ENCODE results near the gene XKR3.

XKR3 gene

GRCh38 chr22:16831257-16831656, 6.0 kb upstream of the XKR3 start:
- Histone ChIP-seq H3K4me3 (no peak overlapping the region), H3K9me3 (no peaks in the 10 kb centered on the region), H3K27me3 (no peaks in the 10 kb centered on the region), H3K27ac (no peak overlapping the region), H3K36me3 (no peaks in the 10 kb centered on the region), H3K4me1 (no peaks in the 10 kb centered on the region)
- no peak for TF ChIP-seq CTCF (IDR thresholded peaks at IDR 0.05)
- intact Hi-C loops (cut with DNase I; ENCODE audit: low total_unique reads), result no loop called here
- no peak for DNase-seq

GRCh38 chr22:16829985-16830384, 4.8 kb upstream of the XKR3 start:
- DNase-seq, result no peak
- intact Hi-C loops (cut with DNase I; ENCODE audit: low total_unique reads), result no loop called here
- no peaks in the 10 kb centered on the region for H3K9me3 ChIP-seq
- TF ChIP-seq CTCF (IDR thresholded peaks at IDR 0.05), result no peak
- no peak overlapping the region for H3K27ac ChIP-seq
- no peak overlapping the region for H3K4me3 ChIP-seq
- no peaks in the 10 kb centered on the region for H3K27me3 ChIP-seq
- H3K4me1 ChIP-seq, result peaks cover 0 to 6% (median 0%) of the 10 kb centered on the region in 4 donors
- no peaks in the 10 kb centered on the region for H3K36me3 ChIP-seq

- Histone ChIP-seq H3K36me3 (no peaks in the 10 kb centered on the region), H3K4me1 (peaks cover 0 to 16% (median 2%) of the 10 kb centered on the region in 4 donors), H3K27me3 (no peaks in the 10 kb centered on the region), H3K27ac (no peak overlapping the region), H3K4me3 (no peak overlapping the region), H3K9me3 (no peaks in the 10 kb centered on the region)
- no peak for DNase-seq
- no peak for TF ChIP-seq CTCF (IDR thresholded peaks at IDR 0.05)
- intact Hi-C loops (cut with DNase I; ENCODE audit: low total_unique reads), result no loop called here
Measured at GRCh38 chr22:16828876-16829275, 3.7 kb upstream of the XKR3 start.

GRCh38 chr22:16827506-16827905, 2.3 kb upstream of the XKR3 start:
- Histone ChIP-seq H3K36me3 (no peaks in the 10 kb centered on the region), H3K4me1 (peaks cover 0 to 16% (median 2%) of the 10 kb centered on the region in 4 donors), H3K27ac (no peak overlapping the region), H3K4me3 (no peak overlapping the region), H3K27me3 (no peaks in the 10 kb centered on the region), H3K9me3 (no peaks in the 10 kb centered on the region)
- intact Hi-C loops (cut with DNase I; ENCODE audit: low total_unique reads), result no loop called here
- DNase-seq, result no peak
- TF ChIP-seq CTCF (IDR thresholded peaks at IDR 0.05), result no peak

GRCh38 chr22:16819249-16819648, 6.0 kb downstream of the XKR3 start:
- Histone ChIP-seq H3K36me3 (no peaks in the 10 kb centered on the region), H3K4me1 (peaks cover 0 to 6% (median 0%) of the 10 kb centered on the region in 4 donors), H3K4me3 (no peak overlapping the region), H3K27me3 (no peaks in the 10 kb centered on the region), H3K27ac (no peak overlapping the region), H3K9me3 (peaks cover 0 to 5% (median 0%) of the 10 kb centered on the region in 3 donors)
- DNase-seq, result no peak
- intact Hi-C loops (cut with DNase I; ENCODE audit: low total_unique reads), result no loop called here
- no peak for TF ChIP-seq CTCF (IDR thresholded peaks at IDR 0.05)

- no peaks in the 10 kb centered on the region for H3K36me3 ChIP-seq
- DNase-seq, result no peak
- peaks cover 0 to 4% (median 0%) of the 10 kb centered on the region in 4 donors for H3K4me1 ChIP-seq
- intact Hi-C loops (cut with DNase I; ENCODE audit: low total_unique reads), result no loop called here
- no peak for TF ChIP-seq CTCF (IDR thresholded peaks at IDR 0.05)
- no peak overlapping the region for H3K4me3 ChIP-seq
- no peak overlapping the region for H3K27ac ChIP-seq
- H3K9me3 ChIP-seq, result peaks cover 0 to 5% (median 0%) of the 10 kb centered on the region in 3 donors
- H3K27me3 ChIP-seq, result no peaks in the 10 kb centered on the region
Measured at GRCh38 chr22:16818538-16818937, 6.7 kb downstream of the XKR3 start.
